HG03342 (cell line): ENCODE results near the gene DHFR2.

Source experiments
- ATAC-seq: cut with Tn5 transposase; IDR thresholded peaks from one replicate; pipeline ENCODE4 v1.9.1; 2021; ENCODE audit warnings: mild to moderate bottlenecking, moderate library complexity; ENCODE audit not compliant: unreplicated experiment

Gene DHFR2

GRCh38 chr3:94008253-94008652 lies 54.5 kb downstream of the DHFR2 start:
- no peak for ATAC-seq
